Measurements from ENCODE around the gene USP17L29.
"Not testable (repeated sequence)": the region's sequence is repeated elsewhere in the genome, so short reads cannot be mapped to it uniquely, and the experiment has no call there.

Gene USP17L29, protein sequence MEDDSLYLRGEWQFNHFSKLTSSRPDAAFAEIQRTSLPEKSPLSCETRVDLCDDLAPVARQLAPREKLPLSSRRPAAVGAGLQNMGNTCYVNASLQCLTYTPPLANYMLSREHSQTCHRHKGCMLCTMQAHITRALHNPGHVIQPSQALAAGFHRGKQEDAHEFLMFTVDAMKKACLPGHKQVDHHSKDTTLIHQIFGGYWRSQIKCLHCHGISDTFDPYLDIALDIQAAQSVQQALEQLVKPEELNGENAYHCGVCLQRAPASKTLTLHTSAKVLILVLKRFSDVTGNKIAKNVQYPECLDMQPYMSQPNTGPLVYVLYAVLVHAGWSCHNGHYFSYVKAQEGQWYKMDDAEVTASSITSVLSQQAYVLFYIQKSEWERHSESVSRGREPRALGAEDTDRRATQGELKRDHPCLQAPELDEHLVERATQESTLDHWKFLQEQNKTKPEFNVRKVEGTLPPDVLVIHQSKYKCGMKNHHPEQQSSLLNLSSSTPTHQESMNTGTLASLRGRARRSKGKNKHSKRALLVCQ

DNA sequence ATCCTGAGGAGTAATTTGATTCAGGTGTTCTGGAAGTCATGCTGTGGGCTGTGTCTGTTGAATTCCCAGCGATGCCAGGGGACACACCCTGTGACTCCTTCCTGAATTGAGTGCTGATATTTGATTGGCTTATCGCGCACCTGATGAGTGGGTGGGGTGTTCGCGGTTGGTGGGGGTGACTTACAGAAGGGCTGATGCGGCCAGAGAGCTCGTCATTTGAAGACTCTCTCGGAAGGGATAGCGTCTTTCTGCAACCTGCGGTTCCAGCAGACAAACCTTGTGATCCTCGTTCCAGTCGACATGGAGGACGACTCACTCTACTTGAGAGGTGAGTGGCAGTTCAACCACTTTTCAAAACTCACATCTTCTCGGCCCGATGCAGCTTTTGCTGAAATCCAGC is at the start of gene USP17L29:
TSS of gene USP17L29 (plus strand) at position 301 of the 400 bp plus-strand sequence. CDS start at position 301, 0 bp downstream.
- not testable (repeated sequence) for DNase-seq

DNA sequence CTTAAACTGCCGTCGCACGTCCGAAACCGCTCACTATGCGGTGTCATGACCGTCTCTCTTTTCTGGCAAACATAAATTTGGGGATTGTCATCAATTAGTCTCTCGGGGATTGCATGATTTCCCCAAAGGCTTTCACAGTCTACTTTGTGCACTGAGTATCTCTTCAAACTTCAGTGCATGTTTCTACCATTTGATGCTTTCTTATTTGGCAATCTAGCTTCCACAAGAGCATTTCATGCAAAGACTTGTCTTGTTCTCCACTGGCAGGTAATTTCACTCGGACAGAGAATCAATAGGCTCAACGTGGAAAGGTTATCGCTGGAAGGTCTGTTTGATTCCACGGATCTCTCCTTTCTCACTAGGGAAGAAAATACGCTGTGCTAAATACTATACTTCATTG is 29.2 kb upstream of the USP17L29 start:
- DNase-seq: not testable (repeated sequence)

DNA sequence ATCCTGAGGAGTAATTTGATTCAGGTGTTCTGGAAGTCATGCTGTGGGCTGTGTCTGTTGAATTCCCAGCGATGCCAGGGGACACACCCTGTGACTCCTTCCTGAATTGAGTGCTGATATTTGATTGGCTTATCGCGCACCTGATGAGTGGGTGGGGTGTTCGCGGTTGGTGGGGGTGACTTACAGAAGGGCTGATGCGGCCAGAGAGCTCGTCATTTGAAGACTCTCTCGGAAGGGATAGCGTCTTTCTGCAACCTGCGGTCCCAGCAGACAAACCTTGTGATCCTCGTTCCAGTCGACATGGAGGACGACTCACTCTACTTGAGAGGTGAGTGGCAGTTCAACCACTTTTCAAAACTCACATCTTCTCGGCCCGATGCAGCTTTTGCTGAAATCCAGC is 28.6 kb upstream of the USP17L29 start, which contains the start of gene USP17L24:
TSS of gene USP17L24 (plus strand) at position 301 of the 400 bp plus-strand sequence. CDS start at position 301, 0 bp downstream.
- not testable (repeated sequence) for DNase-seq

DNA sequence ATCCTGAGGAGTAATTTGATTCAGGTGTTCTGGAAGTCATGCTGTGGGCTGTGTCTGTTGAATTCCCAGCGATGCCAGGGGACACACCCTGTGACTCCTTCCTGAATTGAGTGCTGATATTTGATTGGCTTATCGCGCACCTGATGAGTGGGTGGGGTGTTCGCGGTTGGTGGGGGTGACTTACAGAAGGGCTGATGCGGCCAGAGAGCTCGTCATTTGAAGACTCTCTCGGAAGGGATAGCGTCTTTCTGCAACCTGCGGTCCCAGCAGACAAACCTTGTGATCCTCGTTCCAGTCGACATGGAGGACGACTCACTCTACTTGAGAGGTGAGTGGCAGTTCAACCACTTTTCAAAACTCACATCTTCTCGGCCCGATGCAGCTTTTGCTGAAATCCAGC is 23.8 kb upstream of the USP17L29 start, which contains the start of gene USP17L25:
TSS of gene USP17L25 (plus strand) at position 301 of the 400 bp plus-strand sequence. CDS start at position 301, 0 bp downstream.
- DNase-seq: not testable (repeated sequence)

DNA sequence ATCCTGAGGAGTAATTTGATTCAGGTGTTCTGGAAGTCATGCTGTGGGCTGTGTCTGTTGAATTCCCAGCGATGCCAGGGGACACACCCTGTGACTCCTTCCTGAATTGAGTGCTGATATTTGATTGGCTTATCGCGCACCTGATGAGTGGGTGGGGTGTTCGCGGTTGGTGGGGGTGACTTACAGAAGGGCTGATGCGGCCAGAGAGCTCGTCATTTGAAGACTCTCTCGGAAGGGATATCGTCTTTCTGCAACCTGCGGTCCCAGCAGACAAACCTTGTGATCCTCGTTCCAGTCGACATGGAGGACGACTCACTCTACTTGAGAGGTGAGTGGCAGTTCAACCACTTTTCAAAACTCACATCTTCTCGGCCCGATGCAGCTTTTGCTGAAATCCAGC is 19.1 kb upstream of the USP17L29 start, which contains the start of gene USP17L26:
TSS of gene USP17L26 (plus strand) at position 301 of the 400 bp plus-strand sequence. CDS start at position 301, 0 bp downstream.
- DNase-seq: not testable (repeated sequence)

DNA sequence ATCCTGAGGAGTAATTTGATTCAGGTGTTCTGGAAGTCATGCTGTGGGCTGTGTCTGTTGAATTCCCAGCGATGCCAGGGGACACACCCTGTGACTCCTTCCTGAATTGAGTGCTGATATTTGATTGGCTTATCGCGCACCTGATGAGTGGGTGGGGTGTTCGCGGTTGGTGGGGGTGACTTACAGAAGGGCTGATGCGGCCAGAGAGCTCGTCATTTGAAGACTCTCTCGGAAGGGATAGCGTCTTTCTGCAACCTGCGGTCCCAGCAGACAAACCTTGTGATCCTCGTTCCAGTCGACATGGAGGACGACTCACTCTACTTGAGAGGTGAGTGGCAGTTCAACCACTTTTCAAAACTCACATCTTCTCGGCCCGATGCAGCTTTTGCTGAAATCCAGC is 14.3 kb upstream of the USP17L29 start, which contains the start of gene USP17L5:
TSS of gene USP17L5 (plus strand) at position 301 of the 400 bp plus-strand sequence. CDS start at position 301, 0 bp downstream.
- not testable (repeated sequence) for DNase-seq

DNA sequence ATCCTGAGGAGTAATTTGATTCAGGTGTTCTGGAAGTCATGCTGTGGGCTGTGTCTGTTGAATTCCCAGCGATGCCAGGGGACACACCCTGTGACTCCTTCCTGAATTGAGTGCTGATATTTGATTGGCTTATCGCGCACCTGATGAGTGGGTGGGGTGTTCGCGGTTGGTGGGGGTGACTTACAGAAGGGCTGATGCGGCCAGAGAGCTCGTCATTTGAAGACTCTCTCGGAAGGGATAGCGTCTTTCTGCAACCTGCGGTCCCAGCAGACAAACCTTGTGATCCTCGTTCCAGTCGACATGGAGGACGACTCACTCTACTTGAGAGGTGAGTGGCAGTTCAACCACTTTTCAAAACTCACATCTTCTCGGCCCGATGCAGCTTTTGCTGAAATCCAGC is 9.6 kb upstream of the USP17L29 start, which contains the start of gene USP17L27:
TSS of gene USP17L27 (plus strand) at position 301 of the 400 bp plus-strand sequence. CDS start at position 301, 0 bp downstream.
- not testable (repeated sequence) for DNase-seq

DNA sequence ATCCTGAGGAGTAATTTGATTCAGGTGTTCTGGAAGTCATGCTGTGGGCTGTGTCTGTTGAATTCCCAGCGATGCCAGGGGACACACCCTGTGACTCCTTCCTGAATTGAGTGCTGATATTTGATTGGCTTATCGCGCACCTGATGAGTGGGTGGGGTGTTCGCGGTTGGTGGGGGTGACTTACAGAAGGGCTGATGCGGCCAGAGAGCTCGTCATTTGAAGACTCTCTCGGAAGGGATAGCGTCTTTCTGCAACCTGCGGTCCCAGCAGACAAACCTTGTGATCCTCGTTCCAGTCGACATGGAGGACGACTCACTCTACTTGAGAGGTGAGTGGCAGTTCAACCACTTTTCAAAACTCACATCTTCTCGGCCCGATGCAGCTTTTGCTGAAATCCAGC is 4.8 kb upstream of the USP17L29 start, which contains the start of gene USP17L28:
TSS of gene USP17L28 (plus strand) at position 301 of the 400 bp plus-strand sequence. CDS start at position 301, 0 bp downstream.
- not testable (repeated sequence) for DNase-seq

DNA sequence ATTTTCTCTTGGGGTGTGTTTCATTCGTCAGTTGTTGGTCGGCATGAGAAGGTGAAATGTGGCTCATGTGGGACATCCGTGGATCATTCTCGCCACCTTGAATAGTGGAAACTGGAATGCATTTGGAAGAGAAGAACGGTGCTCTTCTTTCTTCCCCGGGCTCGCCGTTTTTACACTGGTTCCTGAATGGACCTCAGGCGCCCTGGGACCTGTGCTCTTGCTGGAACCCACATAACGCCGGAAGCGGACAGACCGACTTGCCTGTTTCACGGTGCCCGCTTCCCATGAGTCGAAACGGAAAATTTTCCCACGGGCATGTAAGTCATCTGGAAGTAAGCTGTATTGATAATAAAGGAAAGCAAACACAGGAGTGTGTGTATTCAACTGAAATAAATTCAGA is 2.6 kb upstream of the USP17L29 start:
- DNase-seq: not testable (repeated sequence)

DNA sequence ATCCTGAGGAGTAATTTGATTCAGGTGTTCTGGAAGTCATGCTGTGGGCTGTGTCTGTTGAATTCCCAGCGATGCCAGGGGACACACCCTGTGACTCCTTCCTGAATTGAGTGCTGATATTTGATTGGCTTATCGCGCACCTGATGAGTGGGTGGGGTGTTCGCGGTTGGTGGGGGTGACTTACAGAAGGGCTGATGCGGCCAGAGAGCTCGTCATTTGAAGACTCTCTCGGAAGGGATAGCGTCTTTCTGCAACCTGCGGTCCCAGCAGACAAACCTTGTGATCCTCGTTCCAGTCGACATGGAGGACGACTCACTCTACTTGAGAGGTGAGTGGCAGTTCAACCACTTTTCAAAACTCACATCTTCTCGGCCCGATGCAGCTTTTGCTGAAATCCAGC is 9.4 kb downstream of the USP17L29 start, which contains the start of gene USP17L30:
TSS of gene USP17L30 (plus strand) at position 301 of the 400 bp plus-strand sequence. CDS start at position 301, 0 bp downstream.
- not testable (repeated sequence) for DNase-seq

DNA sequence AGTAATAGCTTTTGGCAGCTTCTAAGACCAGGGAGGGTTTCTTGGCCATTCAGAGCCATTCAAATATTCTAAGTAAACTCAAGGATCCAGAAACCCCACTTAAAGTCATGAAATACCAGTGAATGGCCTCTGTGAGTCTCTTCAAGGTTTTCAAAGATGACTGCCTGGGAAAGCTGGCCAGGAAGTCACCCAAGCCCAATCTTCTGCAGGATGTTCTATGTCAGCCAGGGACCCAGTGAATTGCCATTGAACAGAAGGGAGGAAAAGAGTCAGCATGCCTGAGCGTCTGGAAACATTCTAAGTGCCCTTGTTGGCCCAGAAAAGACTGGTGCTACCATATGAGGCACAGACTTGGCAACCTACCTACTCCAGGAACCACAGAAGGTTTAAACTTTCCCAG is 26.4 kb downstream of the USP17L29 start:
- DNase-seq: not testable (repeated sequence)

DNA sequence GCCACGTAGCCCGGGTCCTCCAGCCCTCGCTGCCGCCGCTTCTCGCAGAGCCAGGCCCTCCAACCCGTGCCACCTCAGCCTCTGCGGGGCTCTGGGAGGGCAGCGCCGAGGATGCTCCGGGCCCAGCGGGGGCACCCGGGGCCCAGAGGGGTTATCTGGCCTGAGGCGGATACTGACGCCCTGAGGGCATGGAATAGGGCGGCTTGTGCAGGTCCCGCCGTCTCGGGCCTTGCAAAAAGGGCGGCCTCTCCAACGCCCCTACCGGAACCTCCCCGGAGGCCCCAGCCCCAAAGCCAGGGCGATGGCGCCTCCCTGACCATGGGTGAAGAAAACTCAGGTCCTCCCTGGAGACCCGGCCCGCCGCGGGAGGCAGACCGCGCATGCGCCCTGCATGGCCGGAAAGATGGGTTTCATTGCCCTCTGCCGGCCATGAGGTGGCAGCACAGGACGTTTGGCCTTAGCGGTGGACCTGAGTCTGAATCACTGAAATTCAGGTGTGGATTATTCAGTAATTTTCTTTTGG is 27.6 kb downstream of the USP17L29 start:
- DNase-seq: peak; percentile 33

DNA sequence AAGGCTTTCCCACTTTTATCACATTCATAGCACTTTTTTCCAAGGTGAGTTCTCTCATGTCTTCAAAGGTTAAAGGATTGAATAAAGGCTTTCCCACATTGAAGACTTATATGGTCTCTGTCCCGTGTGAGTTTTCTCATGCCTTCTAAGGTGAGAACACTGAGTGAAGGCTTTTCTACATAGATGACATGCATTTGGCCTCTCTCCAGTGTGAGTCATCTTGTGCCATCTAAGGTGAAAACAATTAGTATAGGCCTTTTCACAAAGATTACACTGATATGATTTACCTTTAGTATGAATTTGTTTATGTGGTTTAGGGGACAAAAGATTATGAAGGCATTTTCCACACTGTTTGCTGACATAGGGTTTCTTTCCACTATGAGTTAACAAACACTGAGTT is 30.7 kb downstream of the USP17L29 start:
- DNase-seq: no peak

DNA sequence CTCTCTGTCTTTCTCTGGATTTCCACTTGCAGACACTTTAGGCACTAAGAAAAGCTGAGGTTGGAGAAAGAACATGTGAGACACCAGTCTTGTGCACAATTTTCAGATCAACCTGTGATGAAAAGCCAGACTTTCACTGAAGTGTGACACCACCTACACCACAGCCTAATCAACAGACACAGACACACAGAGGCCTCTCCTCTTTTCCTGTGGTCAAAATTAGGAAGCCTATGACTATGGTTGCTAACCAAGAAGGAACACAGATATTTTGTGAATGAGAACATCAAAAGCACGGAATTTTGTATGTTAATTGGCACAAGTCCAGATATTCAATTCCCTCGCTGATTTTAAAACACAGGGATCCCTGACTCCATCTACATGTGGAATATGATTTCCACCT is 35.6 kb downstream of the USP17L29 start:
- not testable (repeated sequence) for DNase-seq
